ENCODE measurements around the gene ANKS1B.

DNA sequence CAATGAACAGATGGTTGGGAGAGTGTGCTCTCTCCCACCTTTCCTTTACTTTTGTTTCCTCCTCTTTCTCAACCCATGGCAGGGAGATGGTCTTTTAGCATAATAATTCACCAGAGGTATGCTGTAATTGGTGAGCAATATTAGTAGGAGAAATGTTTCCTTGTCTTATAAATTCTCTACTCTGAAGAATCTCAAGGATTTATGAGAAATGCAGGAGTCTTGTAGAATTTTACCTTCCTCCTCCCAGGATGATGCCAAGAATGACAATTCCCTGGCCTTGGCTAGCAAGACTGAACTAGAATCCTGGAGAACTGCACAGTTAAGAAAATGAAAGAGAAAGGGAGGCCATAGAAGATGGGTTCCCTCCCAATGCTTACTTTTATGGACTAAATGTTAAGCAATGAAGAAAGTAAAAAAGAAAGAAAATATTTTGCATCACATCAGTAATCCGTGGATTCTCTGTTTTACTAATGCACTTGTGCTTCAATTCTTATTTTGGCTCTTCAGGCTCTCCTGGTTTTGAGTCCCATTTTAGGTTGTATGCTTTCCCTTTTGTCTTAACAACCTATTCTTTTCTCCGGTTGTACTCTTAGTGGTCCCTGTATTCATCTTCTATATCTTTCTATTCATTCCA, 530.1 kb downstream of the ANKS1B start:
- no peak for TF ChIP-seq ZNF274 (IDR thresholded peaks at IDR 0.05; ENCODE audit: low read depth, low read length)
- TF ChIP-seq SUZ12 (IDR thresholded peaks at IDR 0.05; ENCODE audit: extremely low read depth, insufficient read depth, insufficient read length), result no peak
